NCI-H2107 (cell line): ENCODE measurements around the gene HM13.
"Not testable (repeated sequence)": the region's sequence is repeated elsewhere in the genome, so short reads cannot be mapped to it uniquely, and the experiment has no call there.

Experiments used
- DNase-seq: peaks from one replicate; lab custom pipeline; 2025; lab: John Stamatoyannopoulos, UW

Gene HM13

GRCh38 chr20:31608251-31608945 is 94.2 kb downstream of the HM13 start:
- peak; percentile 70 for DNase-seq

GRCh38 chr20:31612271-31612640 is 98.0 kb downstream of the HM13 start:
- DNase-seq: not testable (repeated sequence)

GRCh38 chr20:31615416-31615815 is 101.2 kb downstream of the HM13 start:
- no peak for DNase-seq

GRCh38 chr20:31617432-31618104 is 103.3 kb downstream of the HM13 start:
- no peak for DNase-seq
